ENCODE measurements around the gene SLX9.

The SLX9 gene

GRCh38 chr21:44955798-44956175 lies 16.0 kb downstream of the SLX9 start:
- Histone ChIP-seq H3F3A (ENCODE audit: control insufficient read depth, insufficient read depth) (no peaks in the 10 kb centered on the region), H3K4me3 (ENCODE audit: low read length) (no peak overlapping the region), H3K36me3 (ENCODE audit: control insufficient read depth, low read length) (peaks cover 40% of the 10 kb centered on the region), H3K9me2 (replicated peaks; ENCODE audit: control insufficient read depth, low read length) (no peaks in the 10 kb centered on the region), H3K79me2 (ENCODE audit: control insufficient read depth, low read length) (peaks cover 49% of the 10 kb centered on the region), H3K9me3 (ENCODE audit: control insufficient read depth, insufficient read depth, low read length) (no peaks in the 10 kb centered on the region), H3K4me2 (ENCODE audit: low read length) (no peak overlapping the region), H3K4me1 (ENCODE audit: control insufficient read depth, low read length) (no peaks in the 10 kb centered on the region), H4K20me1 (ENCODE audit: control insufficient read depth, insufficient read depth, low read depth, low read length) (peaks cover 10% of the 10 kb centered on the region; the same call in 1 of the 2 replicates), H3K27ac (ENCODE audit: low read depth, low read length) (no peak overlapping the region), H3K27me3 (ENCODE audit: control insufficient read depth, low read length) (no peaks in the 10 kb centered on the region)
- TF ChIP-seq EZH2phosphoT487 (IDR thresholded peaks at IDR 0.05; ENCODE audit: borderline replicate concordance, low read length) (no peak), CTCF (IDR thresholded peaks at IDR 0.05; ENCODE audit: low read depth, low read length, poor library complexity, severe bottlenecking) (no peak)

GRCh38 chr21:44956356-44957046 lies 16.7 kb downstream of the SLX9 start:
- peaks cover 40% of the 10 kb centered on the region for H3K36me3 ChIP-seq (ENCODE audit: control insufficient read depth, low read length)
- H3K4me1 ChIP-seq (ENCODE audit: control insufficient read depth, low read length), result no peaks in the 10 kb centered on the region
- H4K20me1 ChIP-seq (ENCODE audit: control insufficient read depth, insufficient read depth, low read depth, low read length), result peaks cover 10% of the 10 kb centered on the region; the same call in 1 of the 2 replicates
- no peak overlapping the region for H3K4me2 ChIP-seq (ENCODE audit: low read length)
- no peak overlapping the region for H3K4me3 ChIP-seq (ENCODE audit: low read length)
- H3K9me3 ChIP-seq (ENCODE audit: control insufficient read depth, insufficient read depth, low read length), result no peaks in the 10 kb centered on the region
- H3F3A ChIP-seq (ENCODE audit: control insufficient read depth, insufficient read depth), result no peaks in the 10 kb centered on the region
- no peak overlapping the region for H3K27ac ChIP-seq (ENCODE audit: low read depth, low read length)
- H3K9me2 ChIP-seq (replicated peaks; ENCODE audit: control insufficient read depth, low read length), result no peaks in the 10 kb centered on the region
- TF ChIP-seq CTCF (IDR thresholded peaks at IDR 0.05; ENCODE audit: low read depth, low read length, poor library complexity, severe bottlenecking) (no peak), EZH2phosphoT487 (IDR thresholded peaks at IDR 0.05; ENCODE audit: borderline replicate concordance, low read length) (no peak)
- H3K27me3 ChIP-seq (ENCODE audit: control insufficient read depth, low read length), result no peaks in the 10 kb centered on the region
- peaks cover 44% of the 10 kb centered on the region for H3K79me2 ChIP-seq (ENCODE audit: control insufficient read depth, low read length)

- H3K9me2 ChIP-seq (replicated peaks; ENCODE audit: control insufficient read depth, low read length), result no peaks in the 10 kb centered on the region
- H3K4me2 ChIP-seq (ENCODE audit: low read length), result no peak overlapping the region
- TF ChIP-seq EZH2phosphoT487 (IDR thresholded peaks at IDR 0.05; ENCODE audit: borderline replicate concordance, low read length) (no peak), CTCF (IDR thresholded peaks at IDR 0.05; ENCODE audit: low read depth, low read length, poor library complexity, severe bottlenecking) (no peak)
- H4K20me1 ChIP-seq (ENCODE audit: control insufficient read depth, insufficient read depth, low read depth, low read length), result peaks cover 10% of the 10 kb centered on the region; the same call in 1 of the 2 replicates
- no peak overlapping the region for H3K27ac ChIP-seq (ENCODE audit: low read depth, low read length)
- H3K36me3 ChIP-seq (ENCODE audit: control insufficient read depth, low read length), result peaks cover 43% of the 10 kb centered on the region
- H3K27me3 ChIP-seq (ENCODE audit: control insufficient read depth, low read length), result no peaks in the 10 kb centered on the region
- no peak overlapping the region for H3K4me3 ChIP-seq (ENCODE audit: low read length)
- no peaks in the 10 kb centered on the region for H3F3A ChIP-seq (ENCODE audit: control insufficient read depth, insufficient read depth)
- peaks cover 41% of the 10 kb centered on the region for H3K79me2 ChIP-seq (ENCODE audit: control insufficient read depth, low read length)
- no peaks in the 10 kb centered on the region for H3K4me1 ChIP-seq (ENCODE audit: control insufficient read depth, low read length)
- H3K9me3 ChIP-seq (ENCODE audit: control insufficient read depth, insufficient read depth, low read length), result no peaks in the 10 kb centered on the region
These were observed 17.4 kb downstream of the SLX9 start for GRCh38 chr21:44957047-44957831.
